Breast epithelium (tissue), 3 donors: ENCODE results near the gene LRRC15.

Experiments used
- POLR2A ChIP-seq: fragments of 450-650 bp; IDR thresholded peaks from one replicate; pipeline ENCODE4 v1.6.1; 2016; ENCODE audit warnings: antibody characterized with exemption, mild to moderate bottlenecking, moderate library complexity
- TF ChIP-seq, protein P1 (sequence below), 3 donors: fragments of 450-650 bp; IDR thresholded peaks; one replicate each; pipeline ENCODE4 v1.5.1; 2016 to 2017; ENCODE audit warnings: antibody characterized with exemption in 3 of 3, mild to moderate bottlenecking in 3 of 3, moderate library complexity in 3 of 3

DNA sequence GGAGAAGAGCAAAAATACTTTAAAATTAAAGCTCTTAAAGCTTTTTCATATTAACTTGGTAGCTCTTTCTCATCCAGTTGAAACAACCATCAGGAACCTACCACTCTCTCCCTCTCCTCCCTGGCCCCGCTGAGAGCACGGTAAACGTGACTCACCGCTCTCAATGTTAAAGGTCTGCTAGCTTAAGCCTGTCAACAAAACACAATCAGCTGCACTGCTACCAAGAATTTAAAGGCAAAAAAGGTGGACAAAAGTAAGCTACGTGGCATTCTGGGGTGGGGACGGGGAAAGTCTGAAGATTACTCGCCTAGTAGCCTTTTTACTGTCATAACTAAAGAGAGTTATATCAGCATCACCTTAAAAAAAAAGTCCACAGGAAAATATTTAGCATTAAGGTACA, 37.9 kb upstream of the LRRC15 start:
- TF ChIP-seq, protein P1, sequence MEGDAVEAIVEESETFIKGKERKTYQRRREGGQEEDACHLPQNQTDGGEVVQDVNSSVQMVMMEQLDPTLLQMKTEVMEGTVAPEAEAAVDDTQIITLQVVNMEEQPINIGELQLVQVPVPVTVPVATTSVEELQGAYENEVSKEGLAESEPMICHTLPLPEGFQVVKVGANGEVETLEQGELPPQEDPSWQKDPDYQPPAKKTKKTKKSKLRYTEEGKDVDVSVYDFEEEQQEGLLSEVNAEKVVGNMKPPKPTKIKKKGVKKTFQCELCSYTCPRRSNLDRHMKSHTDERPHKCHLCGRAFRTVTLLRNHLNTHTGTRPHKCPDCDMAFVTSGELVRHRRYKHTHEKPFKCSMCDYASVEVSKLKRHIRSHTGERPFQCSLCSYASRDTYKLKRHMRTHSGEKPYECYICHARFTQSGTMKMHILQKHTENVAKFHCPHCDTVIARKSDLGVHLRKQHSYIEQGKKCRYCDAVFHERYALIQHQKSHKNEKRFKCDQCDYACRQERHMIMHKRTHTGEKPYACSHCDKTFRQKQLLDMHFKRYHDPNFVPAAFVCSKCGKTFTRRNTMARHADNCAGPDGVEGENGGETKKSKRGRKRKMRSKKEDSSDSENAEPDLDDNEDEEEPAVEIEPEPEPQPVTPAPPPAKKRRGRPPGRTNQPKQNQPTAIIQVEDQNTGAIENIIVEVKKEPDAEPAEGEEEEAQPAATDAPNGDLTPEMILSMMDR (IDR thresholded peaks at IDR 0.05): no peak
- TF ChIP-seq POLR2A: no peak
